Testis (tissue), 2 donors: ENCODE results near the gene HLA-DOA.

Experiments used
- CTCF ChIP-seq, 3 experiments: fragments of 450-650 bp in 2 of 3; fragments of 200-600 bp in 1 of 3; sonication (generic) in 1 of 3; IDR thresholded peaks; one replicate each; pipeline ENCODE4 v1.5.1; 2016 to 2019; ENCODE audit warnings: antibody characterized with exemption in 3 of 3, mild to moderate bottlenecking in 2 of 3, moderate library complexity in 1 of 3
- POLR2A ChIP-seq: fragments of 450-650 bp; IDR thresholded peaks from one replicate; pipeline ENCODE4 v1.6.1; 2017; ENCODE audit warnings: antibody characterized with exemption, mild to moderate bottlenecking, moderate library complexity

GRCh38 chr6:32971581-32972352 is 37.6 kb downstream of the HLA-DOA start:
- TF ChIP-seq POLR2A (peak; percentile 88), CTCF (IDR thresholded peaks at IDR 0.05) (peak in 2 of 3 experiments; percentile 10 to 43)
